Putamen (tissue), 1 donor: ENCODE data around the gene NTM.
A peak's percentile ranks its signal among the peaks of the same experiment; 100 is the strongest.

Experiments
- DNase-seq: peaks from one replicate; pipeline ENCODE4 v3.0.0-alpha.2; 2016; ENCODE audit warnings: low spot score

Gene NTM

DNA sequence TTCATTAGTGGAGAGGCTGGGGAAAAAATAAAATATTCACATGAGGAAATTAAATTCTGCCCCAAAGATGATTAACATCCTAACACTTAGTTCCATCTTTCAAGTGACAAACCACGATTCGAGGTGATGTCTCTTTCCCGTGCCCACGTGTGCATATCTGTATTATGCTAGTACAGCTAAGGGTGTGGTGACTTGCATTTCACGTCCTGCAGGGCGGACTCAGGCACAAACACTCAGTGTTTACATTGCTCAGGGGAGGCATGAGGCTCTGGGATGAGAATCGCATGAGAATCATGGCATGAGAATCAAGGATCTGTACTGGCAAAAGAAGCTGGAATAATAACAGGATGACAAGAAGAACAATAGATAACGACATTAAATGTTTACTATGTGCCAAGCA is 179.4 kb downstream of the NTM start:
- DNase-seq = no peak

DNA sequence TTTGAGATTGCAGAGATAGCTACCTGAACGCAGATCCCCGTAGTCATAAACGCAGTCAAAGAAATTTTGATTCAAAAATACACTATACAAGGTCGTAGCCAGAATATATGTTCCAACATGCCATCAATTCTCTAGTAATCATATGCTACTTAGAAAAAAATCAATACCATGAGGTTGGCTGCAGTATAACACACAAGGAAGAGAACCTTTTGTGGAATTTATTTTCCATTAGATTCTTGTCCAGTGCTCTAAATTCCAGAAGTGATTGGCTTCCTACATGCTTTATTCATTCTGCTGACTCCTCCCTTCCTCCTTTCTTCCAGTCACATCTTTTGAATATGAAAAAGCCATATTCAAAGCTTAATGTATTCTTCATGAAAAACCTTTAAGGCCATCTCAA is 189.9 kb downstream of the NTM start:
- no peak for DNase-seq

DNA sequence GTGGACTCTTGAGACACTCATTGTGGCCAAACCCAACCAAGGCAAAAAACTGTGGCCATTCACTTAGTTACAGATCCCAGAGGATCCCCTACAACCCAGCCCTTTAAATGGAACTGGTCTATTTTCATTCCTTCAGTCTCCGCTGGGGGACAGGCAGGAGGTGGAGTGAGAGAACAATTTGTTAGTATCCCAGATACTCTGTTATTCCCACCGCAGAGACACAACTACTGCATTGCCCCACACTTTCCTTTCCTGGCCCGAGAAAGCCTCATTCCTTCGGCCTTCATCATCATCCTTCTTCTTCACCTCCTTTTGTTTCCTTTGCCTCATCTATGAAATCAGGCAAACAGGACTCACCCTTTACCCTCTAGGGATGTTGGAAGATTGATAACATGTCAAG is 191.1 kb downstream of the NTM start:
- DNase-seq = no peak

DNA sequence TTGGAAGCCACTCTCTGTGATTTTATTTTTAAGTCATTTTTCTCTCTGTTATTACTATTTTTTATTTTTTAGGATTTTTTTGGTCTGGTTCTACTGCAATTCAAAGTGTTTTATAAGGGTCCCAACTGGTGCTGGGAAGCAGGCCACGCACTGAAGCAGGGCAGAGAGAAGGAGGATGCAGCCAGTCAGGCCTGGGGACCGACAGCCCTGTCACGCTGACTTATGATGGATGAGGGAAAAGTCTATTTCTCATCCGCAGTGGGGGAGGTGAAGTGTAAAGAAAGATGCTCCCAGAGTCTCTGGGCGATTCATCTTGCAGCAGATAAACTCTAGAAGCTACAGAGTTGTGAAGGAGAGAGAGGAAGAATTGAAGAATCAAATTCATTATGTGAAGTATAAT is 191.6 kb downstream of the NTM start:
- DNase-seq = no peak

DNA sequence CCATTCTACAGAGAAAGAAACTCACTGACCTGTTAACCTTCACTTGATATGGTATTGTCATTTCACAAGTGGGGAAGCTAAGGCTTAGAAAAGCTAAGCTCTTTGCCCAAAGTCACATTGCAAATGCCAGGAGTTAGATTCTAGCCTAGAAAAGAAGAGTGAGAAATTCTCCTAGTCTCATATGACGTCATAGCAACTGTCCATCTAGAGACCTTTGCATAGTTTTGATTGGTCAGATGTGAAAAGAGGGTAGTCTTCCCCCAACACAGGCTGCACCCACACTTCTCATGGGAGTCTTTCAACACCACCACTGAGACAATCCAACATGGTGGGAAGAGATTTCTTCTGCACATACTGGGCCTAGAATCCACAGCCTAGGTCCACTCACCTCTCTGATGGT is 197.9 kb downstream of the NTM start:
- no peak for DNase-seq

DNA sequence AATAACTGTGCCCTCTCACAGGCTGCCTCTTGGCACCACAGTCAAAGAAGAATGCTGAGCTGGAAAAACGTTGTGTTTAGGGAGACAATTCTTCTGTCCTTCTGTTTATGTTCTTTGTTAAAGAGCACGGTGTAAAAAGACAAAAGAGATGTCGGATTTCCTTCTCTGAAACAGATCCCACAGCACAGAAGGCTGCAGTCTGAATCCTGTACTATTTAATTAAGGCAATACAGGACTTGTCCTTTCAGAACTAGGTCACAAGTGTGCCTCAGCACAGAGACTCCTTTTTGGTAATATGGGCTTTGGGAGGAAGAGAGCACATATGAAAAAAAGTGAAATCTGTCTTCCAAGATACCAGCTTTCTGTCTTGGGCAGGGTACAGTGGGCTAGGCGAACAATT is 201.2 kb downstream of the NTM start:
- no peak for DNase-seq

DNA sequence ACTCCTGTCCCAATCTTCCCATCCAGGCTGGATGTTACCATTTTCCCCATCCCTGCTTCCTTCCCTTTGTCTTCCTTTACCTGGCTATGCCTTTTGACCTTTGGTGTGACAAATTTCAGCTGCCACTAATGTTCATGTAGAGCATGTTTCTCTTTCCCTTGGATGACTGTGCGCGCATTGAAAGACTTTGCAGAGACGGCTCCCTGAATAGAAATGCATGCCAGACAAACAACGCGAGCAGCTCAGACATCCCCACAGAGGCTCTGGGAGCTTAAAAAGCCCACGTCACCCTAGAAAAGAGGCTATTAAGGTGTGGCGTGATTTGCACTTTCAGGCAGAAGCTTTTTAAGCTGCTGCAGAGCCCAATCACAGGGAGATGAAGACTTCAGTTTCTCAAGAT is 202.0 kb downstream of the NTM start:
- no peak for DNase-seq

DNA sequence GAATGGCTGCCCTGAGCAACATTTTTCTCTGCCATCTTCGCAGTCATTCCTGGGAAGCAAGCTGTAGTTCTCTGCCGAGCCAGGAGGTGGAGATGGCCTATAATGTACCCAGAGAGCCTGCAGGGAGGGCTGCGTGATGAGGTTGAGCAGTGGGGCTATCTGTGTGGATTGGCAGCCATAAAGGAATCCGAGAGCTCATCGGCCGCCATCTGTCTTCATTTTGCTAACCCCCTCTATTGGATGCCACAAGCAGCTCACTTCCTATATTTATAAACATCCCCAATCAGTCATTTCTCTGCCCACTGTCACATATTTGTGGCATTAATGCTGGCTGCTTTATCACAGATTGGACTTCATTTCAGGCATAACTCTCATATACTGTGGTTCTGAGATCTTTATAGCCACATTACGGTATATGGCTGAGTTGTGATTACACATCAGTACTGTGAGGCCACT is 209.5 kb downstream of the NTM start:
- no peak for DNase-seq

DNA sequence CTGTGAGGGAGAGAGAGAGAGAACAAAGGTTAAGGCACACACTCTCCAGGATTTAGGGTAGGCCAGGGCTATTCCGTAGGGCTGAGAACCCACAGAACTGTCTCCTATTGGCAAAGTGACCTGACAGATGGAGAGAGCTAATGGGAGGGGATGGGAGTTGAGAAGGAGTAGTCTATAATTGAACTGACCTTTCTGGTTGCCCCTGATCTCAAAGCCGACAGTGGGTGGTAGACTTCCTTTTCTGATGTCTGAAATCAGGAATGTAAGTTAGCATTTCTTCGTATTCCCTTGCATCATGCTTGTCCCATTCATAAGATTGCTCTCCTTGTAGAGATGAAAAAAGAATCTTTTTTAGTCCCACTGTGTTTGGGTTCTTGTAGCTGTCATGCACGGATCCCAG is 210.1 kb downstream of the NTM start:
- DNase-seq = no peak

DNA sequence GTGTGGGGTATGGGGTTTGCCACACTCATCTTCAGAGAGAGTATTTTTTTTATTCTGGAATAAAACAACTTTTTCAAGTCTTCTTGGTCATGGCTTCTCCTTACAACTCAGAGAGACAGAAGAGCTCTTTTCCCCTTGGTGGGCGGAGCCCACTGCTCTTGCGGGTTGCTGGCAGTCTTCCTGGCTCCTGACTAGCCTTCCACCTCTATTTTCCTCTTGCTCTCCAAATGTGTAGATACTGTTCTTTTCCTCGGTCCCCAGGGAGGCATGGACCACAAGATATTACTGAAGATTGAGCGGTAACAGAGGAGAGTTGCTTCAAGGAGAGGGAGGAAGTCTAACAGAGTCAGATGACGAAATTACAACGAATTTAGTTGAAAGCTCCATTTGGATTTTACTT is 210.6 kb downstream of the NTM start:
- DNase-seq = no peak

DNA sequence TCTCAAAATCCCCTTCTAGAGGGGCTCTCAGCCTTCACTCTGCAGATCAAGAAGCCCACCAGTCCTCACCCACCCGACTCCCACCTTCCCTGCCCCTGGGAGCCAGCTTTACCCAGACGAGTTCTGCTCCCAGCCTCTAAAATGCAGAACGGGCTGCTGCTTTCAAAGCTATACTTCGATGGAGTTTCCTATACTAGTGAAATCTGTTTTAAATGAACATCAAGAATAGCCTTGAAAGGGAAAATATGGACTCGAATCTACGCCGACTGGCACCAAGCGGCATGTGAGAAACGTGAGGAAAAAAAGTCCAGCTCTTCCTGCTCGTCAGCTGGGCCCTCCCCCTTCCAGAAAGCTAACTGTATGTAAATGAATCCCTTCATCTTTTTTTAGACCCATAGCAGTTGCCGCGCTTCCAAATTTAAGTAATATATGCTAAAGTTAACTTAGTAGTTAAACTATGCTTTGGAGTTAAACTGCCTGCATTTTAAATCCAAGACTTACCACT is 211.7 kb downstream of the NTM start:
- no peak for DNase-seq

DNA sequence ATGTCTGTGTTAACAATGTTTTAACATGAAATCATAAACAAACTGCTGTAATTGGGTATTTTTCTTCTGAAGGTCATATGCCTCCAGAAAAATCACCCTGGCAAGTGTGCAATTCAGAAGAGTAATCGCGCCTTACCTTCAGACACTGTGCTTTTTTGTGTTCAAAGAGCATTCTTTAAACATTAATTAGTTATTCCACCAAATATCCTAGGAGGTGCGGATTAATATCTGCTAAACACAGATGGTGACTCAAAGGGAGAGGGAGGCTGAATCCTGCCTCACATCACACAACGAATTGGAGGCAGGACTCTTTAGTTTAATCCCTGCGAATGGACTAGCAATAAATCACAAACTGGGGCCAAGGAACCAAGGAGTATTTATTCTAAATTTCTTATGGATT is 213.0 kb downstream of the NTM start:
- no peak for DNase-seq

DNA sequence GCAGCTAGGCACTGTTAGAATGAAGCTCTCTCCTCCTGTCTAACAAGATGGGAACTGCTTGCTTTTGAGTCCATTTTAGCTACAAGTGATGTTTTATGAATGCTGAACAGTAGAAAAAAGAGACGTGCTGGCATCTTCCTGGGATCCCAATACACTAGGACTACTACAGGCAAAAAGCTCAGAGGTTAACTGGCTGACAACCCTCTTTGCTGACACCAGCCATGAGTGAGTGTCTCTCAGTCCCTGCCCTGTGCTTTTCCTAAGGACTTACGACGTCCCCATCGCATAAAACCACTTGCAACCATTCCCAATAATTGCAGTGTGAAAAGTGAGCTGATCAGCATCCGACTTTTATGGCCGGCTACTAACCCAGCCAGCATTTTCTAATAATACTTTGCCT is 213.5 kb downstream of the NTM start:
- DNase-seq = no peak

DNA sequence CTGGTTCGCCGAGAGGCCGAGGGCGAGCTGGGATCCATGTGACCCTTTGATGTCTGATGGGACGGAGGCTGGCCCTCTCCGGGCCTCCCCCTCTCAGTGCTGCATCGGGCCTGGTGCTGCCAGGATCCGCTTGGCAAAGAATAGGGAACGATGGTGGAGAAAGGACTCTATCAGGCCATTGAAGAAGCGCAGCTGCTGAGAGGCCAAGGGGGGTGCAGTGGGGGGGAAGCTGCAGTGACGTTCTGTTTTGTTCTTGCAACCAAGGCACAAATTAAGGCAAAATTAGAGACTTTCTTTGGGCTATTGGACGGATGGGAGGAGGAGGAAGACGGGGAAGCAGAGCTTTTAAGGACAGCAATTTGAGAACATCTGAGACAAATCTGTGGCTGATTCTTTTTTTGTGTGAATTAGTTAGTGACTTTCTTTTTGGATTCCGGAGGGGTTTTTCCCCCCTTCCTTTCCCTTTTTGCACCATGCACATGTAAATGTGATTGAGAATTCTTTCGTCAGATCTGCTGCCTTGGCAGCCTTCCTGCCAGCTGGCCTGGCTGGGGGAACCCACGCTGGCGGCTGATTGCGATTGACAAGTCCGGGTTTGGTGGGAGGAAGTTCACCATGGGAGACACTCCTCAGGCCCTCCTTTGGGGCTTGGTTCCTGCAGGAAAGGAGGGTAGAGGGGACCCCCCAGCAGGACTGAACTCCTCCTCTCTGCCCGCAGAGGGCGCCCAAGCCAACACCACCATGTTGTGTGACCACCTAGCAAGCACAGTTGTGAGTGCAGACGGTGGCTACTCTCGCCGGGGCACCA is 214.6 kb downstream of the NTM start:
- DNase-seq = peak; percentile 99

DNA sequence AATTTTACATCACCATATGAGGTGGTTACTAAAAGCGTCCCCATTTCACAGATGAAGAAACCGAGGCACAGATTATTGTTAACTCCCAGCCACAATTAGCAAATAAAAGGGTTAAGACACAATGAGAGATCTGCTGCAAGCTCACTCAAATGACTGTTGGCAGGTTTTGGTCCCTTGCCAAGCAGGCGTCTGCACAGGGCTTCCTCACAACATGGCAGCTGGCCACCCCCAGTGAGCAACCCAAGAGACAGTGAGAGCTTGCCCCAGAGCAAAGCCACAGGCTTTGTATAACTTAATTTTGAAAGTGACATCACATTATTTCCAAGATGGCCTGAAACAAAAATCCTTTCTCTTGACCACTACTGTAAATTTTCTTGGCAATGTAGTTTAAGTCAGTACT is 217.6 kb downstream of the NTM start:
- DNase-seq = no peak

DNA sequence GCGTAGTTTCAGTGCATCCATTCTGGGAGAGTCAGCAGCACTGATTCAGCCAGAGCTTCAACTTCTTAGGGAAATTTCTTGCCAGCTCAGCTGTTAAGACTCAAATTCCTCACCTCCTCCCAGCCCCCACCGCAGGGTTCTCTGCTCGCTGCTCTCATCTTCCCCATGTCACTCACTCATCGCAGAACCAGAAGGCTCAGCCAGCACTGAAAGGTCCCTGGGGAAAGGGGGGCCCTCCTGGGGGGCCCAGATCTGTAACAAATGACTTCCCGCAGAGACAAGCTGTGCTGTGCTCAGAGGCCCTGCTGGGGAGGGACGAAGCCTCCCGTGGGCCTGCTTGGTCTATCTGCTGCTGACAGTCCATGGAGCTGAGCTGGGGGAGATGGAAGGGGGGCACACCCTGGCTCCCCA is 220.6 kb downstream of the NTM start:
- no peak for DNase-seq

DNA sequence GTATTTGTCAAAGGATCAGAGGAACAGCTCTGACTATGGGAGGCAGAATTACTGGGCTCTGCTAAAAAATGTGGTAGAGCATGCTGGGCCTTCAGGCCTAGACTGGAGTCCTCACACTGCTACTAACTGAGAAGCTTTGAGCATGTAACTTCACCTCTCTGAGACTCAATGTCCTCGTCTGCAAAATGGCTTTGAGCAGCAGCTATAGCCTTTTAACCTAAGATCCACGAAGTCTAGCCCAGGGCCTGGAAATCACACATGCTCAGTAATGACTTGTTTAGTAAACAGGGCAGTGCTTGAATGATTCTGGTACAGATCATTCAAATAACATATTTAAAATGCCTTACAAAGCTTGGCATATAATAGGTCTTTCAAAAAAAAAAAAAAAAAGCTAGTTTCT is 221.7 kb downstream of the NTM start:
- DNase-seq = no peak

DNA sequence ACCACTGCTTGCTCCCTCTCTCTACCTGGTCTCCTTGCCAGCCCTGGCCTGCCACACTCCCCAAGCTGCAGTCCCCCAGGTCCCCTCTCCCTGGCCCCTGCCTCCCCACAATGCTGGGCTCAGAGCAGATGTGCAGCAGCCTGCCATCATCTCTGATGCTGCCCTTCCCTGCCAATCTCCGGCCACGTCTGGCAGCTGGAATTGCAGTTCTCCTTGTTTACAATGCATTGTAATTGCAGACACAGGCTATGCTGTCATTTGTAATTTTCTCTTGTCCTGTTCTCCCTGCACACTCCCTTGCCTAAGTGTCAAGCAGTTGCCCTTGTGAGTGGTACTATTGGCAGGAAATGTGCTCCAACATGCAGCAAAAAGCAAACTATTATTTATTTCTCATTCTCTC is 222.3 kb downstream of the NTM start:
- DNase-seq = no peak

DNA sequence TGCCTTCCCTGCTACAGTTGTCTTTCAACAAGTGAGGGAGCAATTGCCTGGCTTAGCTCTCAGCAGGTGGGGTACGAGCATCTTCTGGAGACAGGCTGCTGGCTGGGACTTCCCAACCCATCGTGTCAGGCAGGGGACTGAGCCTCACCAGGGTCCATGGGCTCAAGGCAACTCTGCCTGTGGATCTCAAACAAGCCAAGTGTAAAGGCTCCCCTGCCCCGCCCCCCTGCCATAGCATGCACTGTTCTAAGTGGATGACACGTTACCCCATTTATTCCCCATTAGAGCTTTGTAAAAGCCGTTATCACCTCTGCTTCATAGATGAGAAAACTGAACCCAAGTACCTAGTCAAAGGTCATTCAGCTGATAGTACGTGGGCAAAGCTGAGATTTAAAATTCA is 222.9 kb downstream of the NTM start:
- no peak for DNase-seq

DNA sequence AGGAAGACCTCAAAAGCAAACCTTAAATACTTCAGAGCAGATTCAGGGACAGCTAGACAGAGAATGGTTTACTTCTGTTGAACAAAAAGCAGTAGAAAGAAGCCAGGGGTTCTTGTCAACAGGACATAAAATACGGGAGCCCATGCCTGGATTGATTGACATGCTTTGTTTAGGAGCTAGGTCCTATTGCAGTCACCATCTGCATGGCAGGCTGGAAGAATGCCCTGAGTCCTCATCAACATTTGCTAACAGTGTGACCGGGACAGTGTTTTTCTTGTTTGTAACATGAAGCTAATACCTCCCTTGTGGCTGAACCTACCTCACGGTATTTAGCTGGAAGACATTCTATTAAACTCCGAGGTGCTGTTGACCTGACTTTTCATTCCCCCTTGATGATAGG is 225.4 kb downstream of the NTM start:
- DNase-seq = no peak

DNA sequence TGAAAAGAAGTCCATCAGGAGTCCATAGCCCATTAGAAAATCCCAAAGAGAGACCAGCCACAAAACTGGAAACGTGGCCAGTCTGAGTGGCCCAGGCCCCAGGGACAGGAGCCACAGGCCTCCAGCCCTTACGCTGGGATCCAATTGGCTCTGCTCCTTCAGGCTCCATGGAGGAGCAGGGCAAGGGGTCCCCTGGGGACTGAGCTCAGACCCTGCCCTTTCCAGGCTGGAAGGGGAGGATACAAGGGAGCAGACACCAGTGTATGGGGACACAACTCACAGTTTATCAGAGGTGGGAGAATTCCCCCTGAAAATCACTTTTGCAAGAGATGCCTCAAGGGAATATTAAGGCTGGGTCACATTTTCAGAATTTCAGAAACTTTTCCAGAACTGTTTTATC is 227.5 kb downstream of the NTM start:
- DNase-seq = no peak

DNA sequence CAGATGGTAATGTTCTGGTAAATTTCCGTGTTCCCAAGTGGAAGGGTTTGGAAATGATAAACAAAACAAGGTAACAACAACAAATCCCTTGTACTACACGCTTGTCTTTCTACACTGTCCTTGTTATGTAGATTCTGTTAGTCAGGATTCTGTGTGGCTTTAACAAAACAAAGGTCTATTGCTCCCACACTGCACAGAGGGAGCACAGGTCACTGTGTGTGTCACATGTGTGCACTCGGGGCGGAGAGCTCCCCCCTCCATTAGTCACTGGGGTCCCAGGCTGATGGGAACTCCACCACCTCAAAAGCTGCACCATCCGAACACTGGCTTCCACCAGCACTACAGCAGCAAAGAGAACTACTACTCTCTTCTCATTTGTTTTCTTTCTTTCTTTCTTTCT is 227.9 kb downstream of the NTM start:
- no peak for DNase-seq

DNA sequence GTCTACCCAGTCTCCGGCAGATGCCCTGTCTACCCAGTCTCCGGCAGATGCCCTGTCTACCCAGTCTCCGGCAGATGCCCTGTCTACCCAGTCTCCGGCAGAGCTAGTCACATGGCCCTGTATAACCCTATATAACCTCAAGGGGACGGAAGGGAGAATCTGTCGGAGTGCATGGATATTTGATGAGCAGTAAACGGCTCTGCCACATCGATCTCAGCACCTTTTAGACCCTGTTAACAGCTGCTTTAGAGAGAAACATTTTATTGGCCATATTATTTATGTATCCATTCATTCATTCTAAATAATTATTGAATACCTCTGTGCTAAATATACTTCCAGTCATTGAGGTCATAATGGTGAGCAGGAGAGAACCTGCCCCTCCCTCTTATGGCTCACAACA is 228.9 kb downstream of the NTM start:
- no peak for DNase-seq

DNA sequence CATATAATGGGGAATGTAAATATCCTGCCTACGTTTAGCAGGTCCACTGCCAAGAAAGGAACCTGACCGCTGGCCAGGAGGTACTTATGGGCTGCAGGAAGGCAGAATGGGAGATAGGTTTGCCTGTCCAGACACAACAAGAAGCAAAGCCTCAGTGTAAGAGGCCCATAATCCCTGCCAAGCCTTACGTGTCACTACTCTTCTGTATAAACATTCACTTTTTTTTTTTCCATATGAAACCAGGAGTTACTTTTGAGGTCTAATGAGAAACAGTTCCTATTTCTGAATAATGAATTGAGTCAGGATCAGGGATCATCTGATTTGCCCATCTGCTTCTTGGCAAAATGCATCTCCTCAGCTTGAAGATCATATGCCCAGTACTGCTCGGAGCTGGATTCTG is 230.2 kb downstream of the NTM start:
- DNase-seq = no peak
